Stimulated activated CD4-positive, alpha-beta T cell treated with anti-CD3 and anti-CD28 coated beads, Interleukin-4, amount 100 ng/mL, for 4 hours (primary cell): ENCODE measurements around the gene PDZRN3.
"Not testable (repeated sequence)": the region's sequence is repeated elsewhere in the genome, so short reads cannot be mapped to it uniquely, and the experiment has no call there.

Experiments used
- DNase-seq, 2 experiments: peaks; one replicate each; pipeline ENCODE4 v3.0.0-alpha.2; 2020

Gene PDZRN3

GRCh38 chr3:73586190-73586589 is 38.6 kb downstream of the PDZRN3 start:
- DNase-seq = no peak

GRCh38 chr3:73584873-73585272 is 39.9 kb downstream of the PDZRN3 start:
- no peak for DNase-seq

- DNase-seq = no peak
Observed at GRCh38 chr3:73582535-73582934, 42.2 kb downstream of the PDZRN3 start.

- no peak for DNase-seq
Observed at GRCh38 chr3:73581134-73581846, 43.5 kb downstream of the PDZRN3 start.

GRCh38 chr3:73580343-73580742 is 44.4 kb downstream of the PDZRN3 start:
- no peak for DNase-seq

- DNase-seq = no peak
Observed at GRCh38 chr3:73577704-73578103, 47.0 kb downstream of the PDZRN3 start.

GRCh38 chr3:73576999-73577461 is 47.7 kb downstream of the PDZRN3 start:
- DNase-seq = no peak

GRCh38 chr3:73575953-73576352 is 48.8 kb downstream of the PDZRN3 start:
- no peak for DNase-seq

GRCh38 chr3:73575519-73575918 is 49.2 kb downstream of the PDZRN3 start:
- DNase-seq = no peak

- no peak for DNase-seq
Observed at GRCh38 chr3:73573204-73573603, 51.5 kb downstream of the PDZRN3 start.

- DNase-seq = no peak
Observed at GRCh38 chr3:73572368-73572767, 52.4 kb downstream of the PDZRN3 start.

- DNase-seq = no peak
Observed at GRCh38 chr3:73571238-73571794, 53.4 kb downstream of the PDZRN3 start.

GRCh38 chr3:73569246-73569760 is 55.4 kb downstream of the PDZRN3 start:
- DNase-seq = no peak

- no peak for DNase-seq
Observed at GRCh38 chr3:73568371-73568862, 56.3 kb downstream of the PDZRN3 start.

- not testable (repeated sequence) for DNase-seq
Observed at GRCh38 chr3:73565374-73565773, 59.4 kb downstream of the PDZRN3 start.

GRCh38 chr3:73563896-73564582 is 60.7 kb downstream of the PDZRN3 start:
- DNase-seq = no peak

- no peak for DNase-seq
Observed at GRCh38 chr3:73561494-73561893, 63.2 kb downstream of the PDZRN3 start.

- DNase-seq = no peak
Observed at GRCh38 chr3:73559749-73560148, 65.0 kb downstream of the PDZRN3 start.

- DNase-seq = no peak
Observed at GRCh38 chr3:73558727-73559075, 66.0 kb downstream of the PDZRN3 start.

GRCh38 chr3:73557986-73558726 is 66.6 kb downstream of the PDZRN3 start:
- no peak for DNase-seq

- no peak for DNase-seq
Observed at GRCh38 chr3:73556520-73557372, 68.0 kb downstream of the PDZRN3 start.

- DNase-seq = no peak
Observed at GRCh38 chr3:73555076-73555475, 69.7 kb downstream of the PDZRN3 start.
